Measurements from ENCODE around the gene TMEM219. TPM values are rescaled to one million over a fixed set of nuclear protein-coding genes. Genes with fewer than 3 reads are reported as not detected.

Gene TMEM219
- polyA plus RNA-seq, 1 of the 3 experiments (the other 2 are of a cell fraction): 101 TPM

GRCh38 chr16:29982560-29983419 lies 20.9 kb downstream of the TMEM219 start:
- ChIA-PET CTCF (no interaction called here), POLR2A (interaction anchor here (1.0 kb wide), 1 partner anchor 11 kb away, joined by 3 read pairs; no protein-coding TSS in a partner anchor)
- peaks cover 43 to 99% of the 10 kb centered on the region in 2 experiments for H3K36me3 ChIP-seq (replicated peaks in 1 of 2; ENCODE audit: control insufficient read depth in 1 of 2, insufficient read depth in 2 of 2, low read length in 1 of 2)

GRCh38 chr16:29983420-29984136 lies 21.7 kb downstream of the TMEM219 start:
- no peak overlapping the region for H3K27ac ChIP-seq (ENCODE audit: low read depth in 2 of 2, low read length in 1 of 2)
- H3K79me2 ChIP-seq (ENCODE audit: insufficient read depth): no peaks in the 10 kb centered on the region
- H3K4me3 ChIP-seq (ENCODE audit: low read depth in 2 of 2, low read length in 1 of 2): no peak overlapping the region
- POLR2A ChIA-PET: interaction anchor here (1.0 kb wide), 1 partner anchor 10 kb away, joined by 3 read pairs; no protein-coding TSS in a partner anchor
- H4K20me1 ChIP-seq (ENCODE audit: insufficient read depth): no peaks in the 10 kb centered on the region
- H3F3A ChIP-seq (replicated peaks; ENCODE audit: insufficient read depth): no peaks in the 10 kb centered on the region
- H2AFZ ChIP-seq (ENCODE audit: low read depth): no peak overlapping the region
- CTCF ChIA-PET: no interaction called here
- no peaks in the 10 kb centered on the region for H3K4me1 ChIP-seq (ENCODE audit: control insufficient read depth in 1 of 2, insufficient read depth in 2 of 2, low read depth in 1 of 2, low read length in 1 of 2)
- no peak overlapping the region for H3K9ac ChIP-seq
- no peaks in the 10 kb centered on the region for H3K9me3 ChIP-seq
- no peak for DNase-seq
- 92% methylated on average over 12 of the region's 12 CpGs for WGBS (ENCODE audit: low lambda C conversion rate)
- H3K36me3 ChIP-seq (replicated peaks in 1 of 2; ENCODE audit: control insufficient read depth in 1 of 2, insufficient read depth in 2 of 2, low read length in 1 of 2): peaks cover 40 to 99% of the 10 kb centered on the region in 2 experiments
- H3K9me2 ChIP-seq: no peaks in the 10 kb centered on the region
- H3K27me3 ChIP-seq (ENCODE audit: insufficient read depth): no peaks in the 10 kb centered on the region
- no peak overlapping the region for H3K4me2 ChIP-seq
- TF ChIP-seq GABPA (IDR thresholded peaks at IDR 0.05; ENCODE audit: low read depth) (no peak), CHD2 (IDR thresholded peaks at IDR 0.05; ENCODE audit: low read length, partially characterized antibody) (no peak), TCF12 (IDR thresholded peaks at IDR 0.05) (no peak), RAD21 (IDR thresholded peaks at IDR 0.05; ENCODE audit: low read length) (no peak), NRF1 (IDR thresholded peaks at IDR 0.05; ENCODE audit: low read depth, low read length) (no peak), EZH2phosphoT487 (IDR thresholded peaks at IDR 0.05; ENCODE audit: borderline replicate concordance, low read depth) (no peak), GATA2 (CRISPR knock-in tag; IDR thresholded peaks at IDR 0.05) (no peak), REST (IDR thresholded peaks at IDR 0.05; ENCODE audit: low read depth, low read length) (no peak), POLR2AphosphoS5 (IDR thresholded peaks at IDR 0.05; ENCODE audit: low read depth, low read length) (no peak), MXI1 (IDR thresholded peaks at IDR 0.05; ENCODE audit: low read depth, low read length) (no peak), PBX3 (IDR thresholded peaks at IDR 0.05) (no peak)

More at GRCh38 chr16:29982560-29983419, 20.9 kb downstream of the TMEM219 start:
- Histone ChIP-seq H3K4me3 (ENCODE audit: low read depth in 2 of 2, low read length in 1 of 2) (no peak overlapping the region), H3K4me2 (no peak overlapping the region), H3K27ac (ENCODE audit: low read depth in 2 of 2, low read length in 1 of 2) (no peak overlapping the region), H4K20me1 (ENCODE audit: insufficient read depth) (0 out of 2 replicates have a peak, but pooled peaks cover 3% of the 10 kb centered on the region), H3K9me2 (no peaks in the 10 kb centered on the region), H3F3A (replicated peaks; ENCODE audit: insufficient read depth) (no peaks in the 10 kb centered on the region), H3K9ac (no peak overlapping the region), H2AFZ (ENCODE audit: low read depth) (no peak overlapping the region), H3K4me1 (ENCODE audit: control insufficient read depth in 1 of 2, insufficient read depth in 2 of 2, low read depth in 1 of 2, low read length in 1 of 2) (no peaks in the 10 kb centered on the region), H3K79me2 (ENCODE audit: insufficient read depth) (peaks cover 5% of the 10 kb centered on the region; the same call in 1 of the 2 replicates), H3K27me3 (ENCODE audit: insufficient read depth) (no peaks in the 10 kb centered on the region), H3K9me3 (no peaks in the 10 kb centered on the region)
- 93% methylated on average over 14 of the region's 24 CpGs for WGBS (ENCODE audit: low lambda C conversion rate)
- TF ChIP-seq NFIC (IDR thresholded peaks at IDR 0.05; ENCODE audit: borderline replicate concordance) (no peak), CHD2 (IDR thresholded peaks at IDR 0.05; ENCODE audit: low read length, partially characterized antibody) (no peak), GABPA (IDR thresholded peaks at IDR 0.05; ENCODE audit: low read depth) (no peak), SIN3A (IDR thresholded peaks at IDR 0.05; ENCODE audit: borderline replicate concordance, low read depth, low read length) (no peak), RFX5 (IDR thresholded peaks at IDR 0.05; ENCODE audit: low read length) (no peak), RCOR1 (IDR thresholded peaks at IDR 0.05; ENCODE audit: low read length) (no peak), IRF3 (IDR thresholded peaks at IDR 0.05; ENCODE audit: low read depth, low read length) (no peak), USF2 (IDR thresholded peaks at IDR 0.05; ENCODE audit: borderline replicate concordance, low read depth, low read length) (no peak), MXI1 (IDR thresholded peaks at IDR 0.05; ENCODE audit: low read depth, low read length) (no peak)
- no peak for DNase-seq

Measured in SK-N-SH (cell line).